ENCODE measurements around the gene COL8A2.

- TF ChIP-seq ZSCAN30 (tag by site-specific recombination; IDR thresholded peaks at IDR 0.05) (no peak), ZNF350 (tag by site-specific recombination; IDR thresholded peaks at IDR 0.05) (no peak), REST (tag by site-specific recombination; IDR thresholded peaks at IDR 0.05) (no peak), ZNF48 (tag by site-specific recombination; IDR thresholded peaks at IDR 0.05) (no peak), CTCF (tag by site-specific recombination; IDR thresholded peaks at IDR 0.05) (no peak), ZBTB1 (tag by site-specific recombination; IDR thresholded peaks at IDR 0.05) (no peak), ZNF37A (tag by site-specific recombination; IDR thresholded peaks at IDR 0.05) (no peak), ZBTB49 (tag by site-specific recombination; IDR thresholded peaks at IDR 0.05; ENCODE audit: low read depth) (no peak), ZNF221 (tag by site-specific recombination; IDR thresholded peaks at IDR 0.05; ENCODE audit: borderline replicate concordance) (no peak), KLF16 (tag by site-specific recombination; IDR thresholded peaks at IDR 0.05) (no peak), ZFP41 (tag by site-specific recombination; IDR thresholded peaks at IDR 0.05; ENCODE audit: borderline replicate concordance) (no peak), ZNF311 (tag by site-specific recombination; IDR thresholded peaks at IDR 0.05; ENCODE audit: borderline replicate concordance) (no peak), ZBTB44 (tag by site-specific recombination; IDR thresholded peaks at IDR 0.05) (no peak)
These were observed 57.2 kb downstream of the COL8A2 start for GRCh38 chr1:36067871-36068270.
